Activated CD4-positive, alpha-beta T cell treated with anti-CD3 and anti-CD28 coated beads for 36 hours (primary cell): Measurements from ENCODE around the gene PPM1B. TPM values are rescaled to one million over a fixed set of nuclear protein-coding genes. Genes with fewer than 3 reads are reported as not detected.

ENCODE experiments used
- ATAC-seq: fragments of 200-7000 bp; cut with Tn5 transposase; one replicate; pipeline ENCODE4 v1.10.0; 2021; ENCODE audit warnings: mild to moderate bottlenecking, moderate library complexity
- CTCF ChIA-PET: fragments of 350-600 bp; sonication (Branson Sonifier 250); formaldehyde crosslinking; loops from one replicate; lab custom pipeline; 2021; ENCODE audit warnings: antibody characterized with exemption; lab: Charles Lee
- POLR2A ChIA-PET: fragments of 350-600 bp; sonication (Branson Sonifier 250); formaldehyde crosslinking; loops from one replicate; lab custom pipeline; 2021; ENCODE audit warnings: antibody characterized with exemption, inconsistent platforms; lab: Charles Lee
- DNase-seq: peaks from one replicate; pipeline ENCODE4 v3.0.0-alpha.2; 2020
- H3K27ac Mint-ChIP-seq: one replicate; pipeline ENCODE4 v1.8.0; 2021; ENCODE audit warnings: mixed read lengths
- H3K27me3 Mint-ChIP-seq: one replicate; pipeline ENCODE4 v1.8.0; 2021; ENCODE audit warnings: mixed read lengths
- H3K36me3 Mint-ChIP-seq: one replicate; pipeline ENCODE4 v1.8.0; 2021; ENCODE audit warnings: low read depth, mixed read lengths
- H3K4me1 Mint-ChIP-seq: one replicate; pipeline ENCODE4 v1.8.0; 2021; ENCODE audit warnings: mixed read lengths
- H3K4me3 Mint-ChIP-seq: one replicate; pipeline ENCODE4 v1.8.0; 2021; ENCODE audit warnings: mild to moderate bottlenecking, moderate library complexity, mixed read lengths
- H3K9me3 Mint-ChIP-seq: one replicate; pipeline ENCODE4 v1.8.0; 2021; ENCODE audit warnings: low read depth, mixed read lengths
- intact Hi-C, 2 experiments: fragments of 100-400 bp; cut with DNase I in 1 of 2; cut with micrococcal nuclease in 1 of 2; formaldehyde crosslinking; loops; one replicate each; pipeline versions ENCODE4 v1.14.2 to v1.15.1; 2022 to 2024; cut with DNase I, micrococcal nuclease
- total RNA-seq, 2 experiments: library from RNA; stranded (reverse); gene quantifications; one replicate each; pipeline ENCODE4 v1.2.3, GENCODE V29; 2021

PPM1B gene
- total RNA-seq, 2 experiments from 2014 or later: 34.8 to 42.0 TPM

DNA sequence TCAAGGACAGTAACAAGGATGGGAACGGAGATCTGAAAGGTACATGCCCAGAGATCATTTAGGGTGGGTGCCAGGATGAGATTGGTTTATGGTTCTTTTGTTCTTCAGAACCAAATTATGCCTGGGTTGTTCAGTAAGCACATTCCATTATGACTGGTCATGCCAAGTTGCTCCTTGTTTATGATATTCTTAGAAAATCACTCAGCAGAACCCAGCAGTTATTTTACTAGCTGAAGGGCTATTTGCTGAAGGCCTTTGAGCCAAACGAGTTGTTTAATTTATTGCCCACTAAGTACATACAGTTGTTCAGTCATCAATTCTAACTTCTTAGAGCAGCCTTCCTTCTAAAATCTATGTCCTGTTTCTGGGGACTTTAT, 107.2 kb downstream of the PPM1B start:
- Mint-ChIP-seq H3K4me1 (no peaks in the 10 kb centered on the region), H3K4me3 (no peak overlapping the region), H3K9me3 (no peaks in the 10 kb centered on the region), H3K27ac (no peak overlapping the region), H3K27me3 (no peaks in the 10 kb centered on the region), H3K36me3 (no peaks in the 10 kb centered on the region)
- DNase-seq (no peak), ATAC-seq (no peak)
- CTCF ChIA-PET: no interaction called here
- intact Hi-C loops: no loop called here
- POLR2A ChIA-PET: no interaction called here

DNA sequence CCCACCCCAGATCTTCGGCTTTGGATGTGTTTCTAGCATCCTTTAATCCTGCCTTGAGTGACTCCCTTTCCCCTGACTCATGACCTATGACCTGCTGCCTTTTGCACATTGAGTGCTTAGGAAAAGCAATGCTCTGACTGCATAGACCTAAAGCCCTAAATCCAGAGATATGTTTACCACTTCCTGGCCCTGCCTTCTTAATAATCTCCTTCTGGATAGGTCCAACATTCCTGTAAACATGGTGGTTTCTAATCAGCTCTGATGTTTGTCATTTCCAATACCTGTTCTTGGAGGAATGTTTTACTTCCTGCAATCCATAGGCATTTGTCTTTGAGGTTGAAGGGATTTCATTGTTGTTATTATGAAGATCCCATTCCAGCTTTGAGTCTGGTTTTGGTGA, 108.9 kb downstream of the PPM1B start:
- H3K27me3 Mint-ChIP-seq: no peaks in the 10 kb centered on the region
- POLR2A ChIA-PET: no interaction called here

DNA sequence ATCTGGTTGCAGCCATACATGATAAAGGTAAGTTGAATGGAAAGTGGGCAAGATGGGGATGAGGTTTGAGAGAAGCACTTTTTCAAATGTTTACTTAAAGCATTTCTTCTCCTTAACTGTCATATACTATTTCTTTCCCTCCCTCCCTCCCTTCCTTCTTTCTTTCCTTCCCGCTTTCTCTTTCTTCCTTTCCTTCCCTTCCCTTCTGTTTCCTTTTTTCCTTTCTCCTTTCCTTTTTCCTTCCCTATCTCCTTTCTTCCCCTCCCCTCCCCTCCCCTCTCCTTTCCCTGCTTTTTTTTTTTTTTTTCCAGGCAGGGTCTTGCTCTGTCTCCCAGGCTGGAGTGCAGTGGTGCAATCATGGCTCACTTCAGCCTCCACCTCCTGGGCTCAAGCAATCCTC, 112.2 kb downstream of the PPM1B start:
- Mint-ChIP-seq H3K9me3 (no peaks in the 10 kb centered on the region), H3K27me3 (no peaks in the 10 kb centered on the region), H3K4me1 (no peaks in the 10 kb centered on the region), H3K36me3 (no peaks in the 10 kb centered on the region), H3K27ac (no peak overlapping the region), H3K4me3 (no peak overlapping the region)
- ATAC-seq (no peak), DNase-seq (no peak)
- ChIA-PET CTCF (interaction anchor here (0.7 kb wide), 1 partner anchor 8 kb away, joined by 3 read pairs; no protein-coding TSS in a partner anchor), POLR2A (no interaction called here)
- intact Hi-C loops: no loop called here

More for the DNA sequence above, 108.9 kb downstream of the PPM1B start:
- Mint-ChIP-seq H3K4me3 (no peak overlapping the region), H3K36me3 (no peaks in the 10 kb centered on the region), H3K27ac (no peak overlapping the region), H3K9me3 (no peaks in the 10 kb centered on the region), H3K4me1 (no peaks in the 10 kb centered on the region)
- intact Hi-C loops: no loop called here
- DNase-seq (no peak), ATAC-seq (no peak)
- CTCF ChIA-PET: interaction anchor here (0.6 to 1.0 kb wide), 3 partner anchors 19 to 1311 kb away, joined by 3 to 4 read pairs (median 3); no protein-coding TSS in a partner anchor

Other genes starting within 250 kb of the PPM1B start
- 100 to 1,000 TPM; 189 to 191 TPM for gene LRPPRC, start 172.9 kb upstream of the PPM1B start, total RNA-seq
- gene SLC3A1, start 106.6 kb downstream of the PPM1B start, total RNA-seq: not detected
- gene PREPL, start 192.6 kb downstream of the PPM1B start, total RNA-seq: 10 to 100 TPM; 31.5 to 38.6 TPM
- gene CAMKMT, start 193.1 kb downstream of the PPM1B start, total RNA-seq: 10 to 100 TPM; 10.8 to 13.3 TPM